ENCODE data around the gene C5orf47.

The C5orf47 gene, protein sequence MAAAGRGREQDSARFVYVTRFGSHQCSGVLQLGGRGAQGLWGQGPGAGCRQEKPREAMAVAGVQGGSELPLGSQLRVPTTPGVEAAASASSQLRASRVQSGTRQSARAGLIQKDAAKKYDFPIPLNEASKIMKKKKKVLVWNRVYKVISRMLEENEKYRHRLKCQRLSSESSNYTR

DNA sequence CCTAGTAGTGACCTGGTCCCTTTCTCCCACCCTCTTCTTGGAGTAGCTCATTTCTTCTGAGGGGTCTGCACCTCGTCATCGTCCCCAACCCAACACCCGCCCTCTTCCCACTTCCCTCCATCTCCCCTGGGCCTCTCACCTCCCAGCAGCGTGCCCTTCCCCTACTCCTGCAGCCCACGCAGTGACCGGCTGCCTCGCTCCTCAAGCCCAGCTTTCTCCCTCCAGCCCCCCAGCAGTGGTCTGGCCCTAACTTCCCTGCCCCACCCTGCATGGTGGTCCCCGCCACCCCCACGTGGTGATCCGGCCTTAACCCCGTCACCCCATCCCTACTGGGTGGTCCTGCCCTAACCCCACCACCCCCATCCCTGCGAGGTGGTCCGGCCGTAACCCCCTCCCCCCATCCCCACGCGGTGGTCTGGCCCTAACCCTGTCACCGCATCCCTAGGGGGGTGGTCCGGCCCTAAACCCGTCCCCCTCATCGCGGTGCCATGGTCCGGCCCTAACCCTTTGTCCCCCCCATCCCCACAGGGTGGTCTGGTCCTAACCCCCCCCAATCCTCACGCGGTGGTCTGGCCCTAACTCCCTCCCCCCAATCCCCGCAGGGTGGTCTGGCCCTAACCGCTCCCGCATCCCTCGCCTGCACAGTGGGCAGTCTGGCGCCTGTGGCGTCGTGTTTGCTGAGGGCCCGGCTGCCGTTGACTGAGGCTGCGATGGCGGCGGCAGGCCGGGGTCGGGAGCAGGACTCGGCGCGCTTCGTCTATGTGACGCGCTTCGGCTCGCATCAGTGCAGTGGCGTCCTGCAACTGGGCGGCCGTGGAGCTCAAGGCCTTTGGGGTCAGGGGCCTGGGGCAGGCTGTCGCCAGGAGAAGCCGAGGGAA is at the start of gene C5orf47:
Gene C5orf47 (plus strand): TSS at position 617 of the 878 bp plus-strand sequence. CDS start 94 bp downstream, at position 711.
- DNase-seq (ENCODE audit: low spot score) = no peak

DNA sequence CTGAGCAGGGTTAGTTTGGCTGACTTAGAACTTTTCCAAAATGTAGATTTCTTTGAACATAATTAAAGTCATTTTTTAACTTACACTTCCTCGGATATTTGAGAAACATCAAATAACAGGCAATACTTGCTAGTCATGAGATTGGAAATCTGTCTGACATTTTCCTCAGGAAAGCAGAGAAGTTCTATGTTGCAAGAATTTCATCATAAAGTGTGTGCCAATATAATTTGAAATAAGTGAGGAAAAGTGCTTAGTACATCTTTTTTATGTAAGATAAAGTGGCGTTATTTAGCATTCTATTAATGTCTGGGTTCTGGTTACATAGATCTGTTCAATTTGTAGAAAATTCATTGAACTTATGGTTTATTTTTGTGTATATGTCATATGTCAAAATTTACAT is 48.7 kb upstream of the C5orf47 start:
- no peak for DNase-seq (ENCODE audit: low spot score)

DNA sequence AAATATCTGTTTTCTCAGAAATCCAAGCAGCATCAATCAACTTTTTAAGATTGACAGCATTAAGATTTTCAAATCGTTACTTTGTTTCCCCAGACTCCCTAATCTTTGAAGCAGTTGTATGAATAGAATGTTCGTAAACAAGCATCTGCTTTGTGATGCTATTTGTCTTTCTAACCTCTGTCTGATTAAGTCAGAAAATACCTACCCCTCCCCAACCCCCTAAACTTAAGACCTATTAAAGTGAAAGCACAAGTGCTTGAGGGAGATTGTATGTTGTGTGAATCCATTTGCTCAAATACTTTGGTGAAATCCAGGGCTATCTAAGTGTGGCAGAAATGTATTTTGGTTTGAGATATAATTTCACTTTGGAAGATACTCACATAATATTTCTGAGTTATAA is 47.9 kb upstream of the C5orf47 start:
- DNase-seq (ENCODE audit: low spot score) = no peak

DNA sequence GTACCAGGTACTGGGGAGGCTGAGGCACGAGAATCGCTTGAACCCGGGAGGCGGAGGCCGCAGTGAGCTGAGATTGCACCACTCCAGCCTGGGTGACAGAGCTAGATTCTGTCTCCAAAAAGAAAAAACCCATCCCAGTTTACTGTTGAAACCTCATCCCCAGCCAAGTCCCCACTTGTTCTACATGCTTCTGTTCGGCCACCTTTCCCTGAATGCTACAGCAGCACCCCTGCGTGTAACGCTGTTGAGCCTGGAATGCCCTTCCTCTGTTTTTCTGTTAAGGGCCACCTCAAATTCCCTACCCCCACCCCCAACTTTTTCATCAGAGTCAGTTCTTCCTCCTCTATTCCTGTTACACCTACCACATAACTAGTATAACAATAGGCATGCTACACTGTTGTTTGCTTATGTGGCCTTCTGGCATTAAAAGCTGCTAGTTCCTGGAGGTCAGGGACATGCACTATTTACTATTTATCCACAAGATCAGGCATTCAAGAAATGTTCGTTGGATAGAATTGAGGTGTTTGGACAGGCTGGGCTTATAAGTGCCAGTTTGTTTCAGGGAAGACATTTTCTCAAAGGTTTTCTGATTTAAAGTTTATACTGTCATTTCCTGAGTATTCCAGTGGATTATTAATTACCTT is 47.1 kb upstream of the C5orf47 start:
- DNase-seq (ENCODE audit: low spot score) = no peak

DNA sequence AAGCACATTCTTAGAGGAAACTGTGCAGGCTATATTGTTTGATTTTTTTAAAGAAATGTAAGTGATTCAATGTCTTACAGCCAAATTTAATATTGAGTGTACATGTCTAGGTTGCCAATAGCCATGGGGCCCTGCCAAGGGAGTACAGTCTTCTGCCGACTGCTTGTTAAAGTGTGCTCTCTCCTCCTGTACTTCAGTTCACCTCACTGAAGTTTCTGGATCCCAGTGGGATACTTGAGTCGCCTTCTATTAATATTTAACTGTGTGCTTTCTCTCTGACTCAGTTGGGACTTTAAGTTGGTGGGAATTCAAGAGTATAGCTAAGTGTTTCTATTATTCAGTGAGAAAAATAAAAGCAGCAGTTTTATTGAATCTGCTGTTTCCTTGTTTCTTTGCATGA is 44.5 kb upstream of the C5orf47 start:
- DNase-seq (ENCODE audit: low spot score) = no peak

DNA sequence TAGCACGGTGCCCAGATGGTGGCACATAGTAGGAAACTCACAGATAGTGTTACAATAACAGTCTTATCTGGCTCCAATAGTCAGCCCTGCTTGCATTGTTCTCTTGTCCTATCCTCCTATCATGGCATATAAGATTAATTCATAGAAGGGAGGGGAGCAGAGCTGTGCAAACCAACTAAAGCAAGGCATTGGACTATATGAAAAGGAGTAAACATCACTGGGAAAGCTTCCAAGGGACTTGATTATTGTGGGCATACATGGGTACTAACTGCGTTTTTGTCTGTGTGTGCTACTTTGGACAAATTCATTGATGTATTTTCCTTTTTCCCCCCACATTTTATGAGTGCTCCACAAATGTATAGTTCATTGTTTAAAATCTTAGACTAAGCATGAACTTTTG is 43.8 kb upstream of the C5orf47 start:
- no peak for DNase-seq (ENCODE audit: low spot score)

DNA sequence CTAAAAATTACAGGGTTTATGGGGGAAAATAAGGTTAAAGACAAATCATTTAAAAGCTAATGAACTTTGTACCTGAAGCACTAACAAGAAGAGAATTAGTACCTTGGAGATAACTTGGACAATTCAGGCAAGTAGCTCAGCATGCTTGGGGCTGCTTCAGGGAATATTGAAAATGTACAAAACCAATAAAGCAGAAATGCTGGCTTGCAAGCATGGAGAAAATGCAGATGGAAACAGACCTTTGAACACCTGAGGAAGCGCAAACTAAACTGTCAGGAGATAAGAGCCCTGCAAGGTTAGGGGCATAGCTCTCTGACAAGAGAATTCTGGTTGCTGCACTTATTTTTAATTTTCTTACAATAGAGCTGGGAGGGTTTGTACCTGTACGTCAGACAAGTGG is 42.6 kb upstream of the C5orf47 start:
- DNase-seq (ENCODE audit: low spot score) = no peak

DNA sequence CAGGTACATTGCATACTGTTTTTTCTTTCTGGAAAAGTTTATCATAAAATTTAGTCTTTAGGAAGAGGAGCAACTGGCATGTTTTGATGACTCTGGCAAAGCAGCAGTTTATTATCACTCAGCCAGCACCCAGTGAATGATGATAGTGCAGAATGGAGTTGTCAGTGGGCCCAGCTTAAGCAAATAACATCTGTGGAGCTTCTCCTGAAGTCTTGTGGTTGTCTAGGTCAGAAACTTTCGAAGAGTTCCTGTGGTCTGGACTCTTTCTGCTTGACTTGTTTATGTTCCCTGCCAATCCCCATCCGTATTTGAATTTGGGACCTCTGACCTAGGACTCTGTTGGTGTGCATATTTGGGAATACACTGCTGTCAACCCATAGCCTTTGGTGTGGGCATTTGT is 38.1 kb upstream of the C5orf47 start:
- DNase-seq (ENCODE audit: low spot score) = no peak

DNA sequence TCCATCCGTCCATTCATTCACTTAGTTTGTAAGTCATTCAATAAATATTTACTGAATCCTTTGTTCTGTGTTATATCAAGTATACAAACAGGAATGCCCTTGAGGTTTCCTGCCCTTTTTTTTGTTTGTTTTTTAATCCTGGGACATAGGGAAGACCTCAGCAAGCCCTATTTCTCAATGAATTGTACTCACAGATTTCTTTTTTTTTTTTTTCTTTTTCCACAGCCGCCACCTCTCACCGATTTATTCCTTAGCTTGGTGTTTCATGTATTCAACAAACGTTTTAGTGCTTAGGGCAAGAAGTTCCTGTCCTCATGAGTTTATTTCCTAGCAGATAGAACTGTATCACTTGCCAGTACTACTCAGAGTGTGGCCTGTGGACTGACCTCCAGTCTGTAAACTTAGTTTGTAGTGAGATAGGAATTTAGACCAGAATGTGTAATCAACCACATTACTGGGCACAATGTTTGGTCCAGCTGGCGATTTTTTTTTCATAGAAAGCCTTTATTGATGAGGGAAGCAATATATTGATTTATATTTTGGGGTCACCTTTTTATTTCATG is 35.4 kb upstream of the C5orf47 start:
- DNase-seq (ENCODE audit: low spot score) = no peak

DNA sequence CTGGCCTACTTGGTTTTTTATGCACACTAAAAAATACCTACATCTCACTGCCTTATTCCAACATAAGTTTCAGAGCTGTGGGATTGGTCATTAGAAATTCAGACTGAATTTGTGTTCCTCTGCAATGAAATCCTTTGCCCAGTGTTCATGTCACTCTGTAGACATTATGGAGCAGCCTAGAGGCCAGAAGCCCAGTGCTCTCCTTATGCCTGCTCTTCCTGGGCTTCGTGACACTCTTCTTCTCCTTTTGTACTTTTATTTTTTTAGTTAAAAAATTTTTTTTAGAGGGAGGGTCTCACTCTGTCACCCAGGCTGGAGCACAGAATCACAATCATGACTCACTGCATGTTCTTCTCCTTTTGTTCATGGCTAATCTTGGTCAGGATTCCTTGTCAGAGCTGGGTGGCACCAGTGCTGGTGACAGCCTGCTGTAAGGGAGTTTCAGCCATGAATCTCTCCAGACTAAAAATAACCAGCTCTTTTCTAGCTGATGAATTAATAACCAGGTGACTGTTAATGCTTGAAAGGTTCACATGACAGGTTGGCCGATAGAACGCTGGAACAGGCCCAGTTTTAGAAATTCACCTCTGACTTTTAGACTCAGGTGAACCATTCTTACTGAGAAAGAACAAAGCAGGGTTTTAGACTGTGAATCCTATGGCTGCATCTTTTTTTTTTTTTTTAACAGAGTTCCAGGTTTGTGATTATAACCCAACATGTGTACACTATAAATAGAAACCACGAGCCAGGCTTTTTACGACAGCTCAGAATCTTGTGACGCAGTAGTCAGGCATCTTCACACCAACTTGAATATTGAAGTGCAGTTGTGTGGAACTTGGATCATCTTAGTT is 34.1 kb upstream of the C5orf47 start:
- no peak for DNase-seq (ENCODE audit: low spot score)

DNA sequence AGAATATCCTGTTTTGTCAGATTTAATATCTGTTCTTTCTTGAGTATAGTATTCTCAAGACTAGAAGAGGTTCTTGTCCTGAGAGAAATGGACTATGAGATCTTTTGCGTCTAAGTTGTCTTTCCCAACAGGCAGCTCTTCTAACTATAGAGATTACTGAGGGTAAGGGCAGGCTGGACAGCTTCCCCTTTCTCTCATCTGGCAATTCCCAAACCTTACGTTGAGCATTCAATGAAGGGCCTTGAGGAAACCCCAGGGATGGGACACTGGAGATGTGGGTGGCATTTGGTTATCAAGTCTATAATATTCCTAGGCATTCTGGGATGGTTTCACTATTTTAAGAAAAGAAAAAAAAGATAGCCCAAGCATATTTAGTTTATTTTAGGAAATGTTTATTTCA is 28.0 kb upstream of the C5orf47 start:
- DNase-seq (ENCODE audit: low spot score) = no peak

DNA sequence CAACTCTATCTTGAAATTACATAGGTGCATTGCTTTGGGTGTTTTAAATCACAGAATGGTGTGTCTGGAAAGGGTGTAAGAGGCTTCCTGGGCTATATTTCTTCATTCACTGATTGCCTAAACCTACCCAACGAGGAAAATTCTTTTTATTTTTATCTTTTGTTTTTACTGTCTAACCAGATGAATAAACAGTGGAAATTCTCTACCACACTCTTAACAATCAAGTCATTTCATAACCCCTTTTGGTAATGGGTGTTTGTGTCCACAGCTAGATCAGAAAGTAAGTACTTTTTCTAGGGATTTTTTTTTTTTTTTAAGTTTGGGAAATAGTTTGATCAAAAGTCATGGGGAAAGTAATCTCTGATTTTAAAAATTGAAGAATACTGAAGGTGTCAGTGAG is 27.6 kb upstream of the C5orf47 start:
- no peak for DNase-seq (ENCODE audit: low spot score)

DNA sequence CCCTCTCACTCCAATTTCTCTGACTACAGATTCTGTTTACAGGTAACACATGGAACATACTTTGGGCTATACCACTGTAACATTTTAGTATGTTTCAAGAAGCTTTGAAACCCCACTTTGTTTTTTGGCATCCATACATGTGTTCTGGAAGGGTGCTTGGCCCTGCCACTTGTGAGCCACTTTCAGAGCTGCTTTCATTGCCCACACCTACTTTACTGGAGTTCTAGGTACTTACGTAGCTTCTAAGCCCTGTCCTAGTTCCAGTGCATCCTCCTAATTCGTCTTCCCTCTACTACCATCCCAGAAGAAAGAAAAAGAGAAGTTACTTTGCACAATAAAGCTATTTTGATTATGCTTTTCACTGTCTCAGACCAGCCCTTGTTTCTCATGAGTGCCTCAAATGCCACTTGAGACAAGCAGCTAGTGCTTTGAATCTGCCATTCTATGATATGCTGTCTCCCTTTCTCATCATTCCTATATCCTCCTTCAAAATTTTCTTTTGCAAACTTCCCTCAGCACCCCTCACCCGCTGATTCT is 26.5 kb upstream of the C5orf47 start:
- DNase-seq (ENCODE audit: low spot score) = no peak

DNA sequence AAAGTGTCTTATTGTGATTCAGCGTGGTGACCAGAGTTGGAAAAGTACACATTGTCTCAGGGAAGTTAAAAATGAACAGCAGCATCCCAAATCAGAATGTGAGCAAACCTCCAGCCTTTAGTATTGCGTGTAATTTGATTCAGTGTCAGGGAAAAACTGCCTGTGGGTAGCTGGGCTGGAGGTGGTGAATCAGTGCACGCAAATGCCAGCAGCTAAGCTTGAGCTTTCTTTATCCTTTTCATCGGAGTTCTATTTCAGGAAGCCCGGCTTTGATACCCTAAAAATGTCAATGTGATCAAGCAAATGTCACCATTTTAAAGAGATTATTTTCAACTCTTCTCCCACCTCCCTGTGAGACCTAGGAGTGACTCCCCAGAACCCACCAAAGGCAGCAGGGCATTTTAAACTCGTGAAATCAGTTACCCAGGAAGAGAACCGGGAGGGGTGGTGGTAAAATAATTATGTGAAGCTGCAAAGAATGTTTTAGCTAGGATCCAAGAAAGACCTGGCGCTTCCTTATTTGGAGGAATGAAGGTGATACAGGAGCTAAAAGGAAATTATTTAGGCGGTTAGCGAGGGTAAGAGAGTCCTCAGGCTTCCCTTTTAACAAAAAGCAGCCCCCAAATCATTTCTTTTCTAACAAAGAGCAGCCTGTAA is 25.7 kb upstream of the C5orf47 start:
- DNase-seq (ENCODE audit: low spot score) = no peak

DNA sequence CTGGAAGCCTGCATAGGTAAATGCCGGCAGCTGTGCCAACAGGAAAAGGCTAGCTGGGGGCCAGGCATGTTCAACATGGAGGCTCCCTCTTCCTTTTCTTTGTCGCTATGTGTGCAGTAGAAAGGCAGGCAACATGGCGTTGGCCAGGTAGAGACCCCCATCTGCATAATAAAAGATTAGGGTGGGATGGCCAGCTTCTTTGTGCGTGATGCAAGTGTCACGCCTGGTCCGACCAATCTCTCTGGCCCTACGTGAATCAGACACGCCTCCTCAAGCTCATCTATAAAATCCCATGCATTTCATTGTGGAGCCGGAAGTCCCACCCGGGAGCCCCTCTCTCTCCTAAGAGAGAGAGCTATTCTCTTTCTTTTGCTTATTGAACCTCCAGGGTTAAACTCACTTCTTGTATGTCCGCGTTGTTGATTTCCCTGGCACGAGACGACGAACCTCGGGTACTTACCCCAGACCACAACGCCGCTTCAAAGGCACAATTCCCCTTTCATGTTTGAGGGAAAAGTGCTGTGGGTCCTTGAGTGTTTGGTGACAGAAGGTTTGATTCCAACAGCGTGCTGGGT is 25.0 kb upstream of the C5orf47 start:
- DNase-seq (ENCODE audit: low spot score) = no peak

DNA sequence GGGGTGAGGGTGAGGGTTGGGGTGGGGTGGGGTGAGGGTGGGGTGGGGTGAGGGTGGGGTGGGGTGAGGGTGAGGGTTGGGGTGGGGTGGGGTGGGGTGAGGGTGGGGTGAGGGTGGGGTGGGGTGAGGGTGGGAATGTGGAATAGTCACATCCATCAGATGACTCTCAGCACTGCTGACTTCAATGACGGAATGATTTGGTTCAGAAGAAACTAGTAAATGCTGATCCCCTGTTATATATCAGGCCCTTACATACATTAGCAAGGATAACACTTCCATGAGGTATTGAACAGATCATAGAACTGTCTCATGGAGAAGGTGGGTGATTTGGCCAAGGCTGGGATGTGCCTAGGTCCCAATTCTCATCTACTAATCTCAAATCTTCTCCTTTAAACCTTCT is 24.5 kb upstream of the C5orf47 start:
- DNase-seq (ENCODE audit: low spot score) = no peak

DNA sequence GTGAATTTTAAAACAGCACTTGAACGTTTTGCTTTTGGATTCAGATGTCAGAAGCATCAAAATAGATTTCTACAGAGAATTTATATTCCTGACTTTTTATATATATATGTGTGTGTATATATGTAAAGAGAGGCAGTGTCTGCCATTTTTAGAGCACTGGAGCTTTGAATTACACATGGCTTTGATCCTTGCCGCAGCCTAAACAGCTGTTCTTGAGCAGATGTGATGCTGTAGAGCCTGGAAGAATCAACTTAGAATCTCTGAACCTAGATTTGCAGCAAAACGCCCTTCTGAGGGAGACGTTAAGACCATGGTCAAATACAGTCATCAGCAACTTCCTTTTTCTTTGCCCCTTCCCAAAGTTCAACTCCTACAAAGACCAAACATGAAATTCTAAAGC is 21.7 kb upstream of the C5orf47 start:
- DNase-seq (ENCODE audit: low spot score) = no peak

DNA sequence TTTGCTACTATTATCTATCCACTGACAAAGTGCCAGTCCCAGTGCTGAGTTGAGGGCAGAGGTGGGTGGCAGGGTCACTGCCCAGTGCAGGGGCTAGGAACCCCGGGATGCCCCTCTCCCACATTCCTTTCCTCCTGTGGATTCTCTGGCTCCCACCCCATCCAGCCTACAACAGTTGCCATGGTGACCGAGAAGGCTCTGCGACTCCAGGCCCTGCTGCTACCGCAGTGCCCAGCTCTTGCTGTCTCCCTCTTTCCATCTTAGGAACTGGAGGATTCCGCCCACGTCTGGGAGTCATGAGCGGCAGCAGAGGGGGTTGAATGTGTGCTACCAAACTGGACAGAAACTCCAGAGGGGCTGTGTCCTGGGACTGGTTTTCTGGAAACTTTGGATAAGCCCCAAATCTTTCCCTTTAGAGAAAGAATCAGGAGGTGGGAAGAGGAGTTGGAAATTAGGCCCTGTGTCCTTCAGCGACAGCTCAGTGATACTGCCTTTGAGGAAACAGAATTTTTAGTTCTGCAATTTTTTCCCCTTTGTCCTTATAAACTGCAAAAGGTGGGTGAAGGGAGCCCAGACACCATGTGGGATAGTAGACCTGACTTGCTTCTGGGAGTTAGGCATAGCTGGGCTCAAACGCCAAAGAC is 20.7 kb upstream of the C5orf47 start:
- no peak for DNase-seq (ENCODE audit: low spot score)

DNA sequence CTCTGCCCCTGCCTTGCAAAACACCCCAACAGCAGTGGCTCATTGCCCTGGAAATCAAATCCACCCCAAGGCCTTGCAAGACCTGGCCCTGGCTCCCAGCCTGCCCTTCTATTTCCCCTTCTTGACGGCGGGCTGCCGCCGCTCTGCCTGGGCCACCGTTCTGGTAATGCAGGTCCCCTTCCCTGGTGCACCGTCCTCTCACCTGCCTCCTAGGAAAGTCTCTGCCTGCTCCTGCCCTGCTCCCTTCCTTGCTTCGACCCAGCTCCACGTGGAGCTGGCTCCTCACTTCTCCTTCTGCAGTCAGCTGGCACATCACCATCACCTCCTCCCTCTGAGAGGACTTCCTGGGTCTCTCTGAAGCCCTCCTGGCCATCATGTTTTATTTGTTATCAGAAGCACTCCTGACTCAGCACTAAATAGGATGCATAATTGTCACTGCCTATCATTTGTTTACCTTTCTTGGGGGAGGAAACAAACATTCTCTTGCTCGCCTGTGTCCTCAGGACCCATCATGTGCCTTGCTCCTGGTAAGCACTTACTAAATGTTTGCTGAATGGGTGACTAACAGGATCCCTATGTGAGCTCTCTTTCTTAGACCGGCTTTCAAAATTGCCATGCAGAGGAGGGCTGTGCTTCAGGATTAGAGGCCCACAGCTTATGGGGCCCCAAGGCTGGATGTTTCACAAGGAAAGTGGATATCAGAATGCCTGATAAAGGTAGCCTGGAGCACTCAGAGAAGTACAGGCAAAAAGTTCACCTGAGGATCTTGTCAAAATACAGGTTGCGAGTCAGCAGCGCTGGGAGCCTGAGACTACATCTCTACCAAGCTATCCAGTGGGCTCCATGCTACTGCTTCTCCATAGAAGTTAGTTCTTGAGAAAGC is 19.6 kb upstream of the C5orf47 start:
- no peak for DNase-seq (ENCODE audit: low spot score)
